IMR-90 (cell line): ENCODE measurements around the gene KCNJ6. TPM values are rescaled to one million over a fixed set of nuclear protein-coding genes. Genes with fewer than 3 reads are reported as not detected.

Source experiments
- ATAC-seq: fragments of 200-7000 bp; cut with Tn5 transposase; 2 replicates; pipeline ENCODE4 v1.9.1; 2020; ENCODE audit warnings: low read depth, mild to moderate bottlenecking, moderate library complexity
- BruUV-seq: library from RNA; stranded (reverse); fragments of 400-500 nt; replicated peaks from 2 replicates; lab custom pipeline; 2021; lab: Mats Ljungman, UMichigan
- CTCF ChIA-PET: fragments of 300-600 bp; formaldehyde crosslinking; extraction: SDS; loops from one replicate; lab custom pipeline; 2021; ENCODE audit warnings: antibody characterized with exemption; lab: Yijun Ruan, JAX
- POLR2A ChIA-PET: fragments of 300-600 bp; sonication (Branson Sonifier 250); formaldehyde crosslinking; loops from one replicate; lab custom pipeline; 2022; ENCODE audit warnings: antibody characterized with exemption; ENCODE audit not compliant: unreplicated experiment; lab: Charles Lee
- DNase-seq: peaks from one replicate; pipeline ENCODE4 v3.0.0; 2013
- H2AFZ ChIP-seq: replicated peaks from 2 replicates; pipeline ENCODE3; 2013; ENCODE audit warnings: low read length, mild to moderate bottlenecking; ENCODE audit not compliant: poor library complexity
- H2AK5ac ChIP-seq: 2 replicates; pipeline ENCODE4 v1.6.1; 2013; ENCODE audit warnings: low read depth, low read length, inconsistent platforms
- H2AK9ac ChIP-seq: replicated peaks from 2 replicates; pipeline ENCODE3; 2013; ENCODE audit warnings: mild to moderate bottlenecking, low read depth, low read length, moderate library complexity; ENCODE audit not compliant: poor library complexity
- H2BK120ac ChIP-seq: 2 replicates; pipeline ENCODE4 v1.6.1; 2013; ENCODE audit warnings: low read depth, low read length, inconsistent platforms
- H2BK15ac ChIP-seq: 3 replicates; pipeline ENCODE4 v1.6.1; 2013; ENCODE audit warnings: low read depth, low read length, inconsistent platforms
- H2BK20ac ChIP-seq: 2 replicates; pipeline ENCODE4 v1.6.1; 2013; ENCODE audit warnings: low read depth, mild to moderate bottlenecking, inconsistent platforms, low read length, moderate library complexity
- H2BK5ac ChIP-seq: 2 replicates; pipeline ENCODE4 v1.6.1; 2013; ENCODE audit warnings: mild to moderate bottlenecking, low read depth, low read length, inconsistent platforms; ENCODE audit not compliant: poor library complexity, severe bottlenecking
- H3K14ac ChIP-seq: replicated peaks from 2 replicates; pipeline ENCODE4 v1.6.1; 2013; ENCODE audit warnings: low read depth, low read length, inconsistent platforms
- H3K18ac ChIP-seq: 2 replicates; pipeline ENCODE4 v1.6.1; 2013; ENCODE audit warnings: low read depth, low read length, control low read depth
- H3K23ac ChIP-seq: 2 replicates; pipeline ENCODE4 v1.6.1; 2013; ENCODE audit warnings: low read depth, low read length, inconsistent platforms
- H3K27ac ChIP-seq: 2 replicates; pipeline ENCODE4 v1.5.1; 2013; ENCODE audit warnings: mild to moderate bottlenecking, control low read depth, low read length; ENCODE audit not compliant: insufficient read depth
- H3K27me3 ChIP-seq: 2 replicates; pipeline ENCODE4 v1.6.1; 2013; ENCODE audit warnings: low read length; ENCODE audit not compliant: control insufficient read depth, insufficient read depth
- H3K36me3 ChIP-seq: 2 replicates; pipeline ENCODE4 v1.6.1; 2013; ENCODE audit warnings: low read length, mixed read lengths; ENCODE audit not compliant: control insufficient read depth, insufficient read depth
- H3K4ac ChIP-seq: 2 replicates; pipeline ENCODE4 v1.6.1; 2013; ENCODE audit warnings: low read depth, low read length, inconsistent platforms
- H3K4me1 ChIP-seq: 2 replicates; pipeline ENCODE4 v1.6.1; 2013; ENCODE audit warnings: low read length, mixed read lengths; ENCODE audit not compliant: control insufficient read depth, insufficient read depth
- H3K4me2 ChIP-seq: 2 replicates; pipeline ENCODE4 v1.6.1; 2013; ENCODE audit warnings: low read depth, mild to moderate bottlenecking, control low read depth, low read length, moderate library complexity
- H3K4me3 ChIP-seq: 2 replicates; pipeline ENCODE4 v1.5.1; 2013; ENCODE audit warnings: low read depth, mild to moderate bottlenecking, control low read depth, low read length, moderate library complexity; ENCODE audit not compliant: insufficient read depth
- H3K56ac ChIP-seq: 2 replicates; pipeline ENCODE4 v1.6.1; 2013; ENCODE audit warnings: low read length, inconsistent platforms; ENCODE audit not compliant: insufficient read depth; ENCODE audit errors: extremely low read depth
- H3K79me1 ChIP-seq, 2 experiments: 2 replicates each; pipeline ENCODE4 v1.6.1; 2013; ENCODE audit warnings: low read length in 2 of 2, inconsistent platforms in 1 of 2, low read depth in 1 of 2
- H3K9ac ChIP-seq: 2 replicates; pipeline ENCODE4 v1.6.1; 2013; ENCODE audit warnings: low read depth, low read length, control low read depth
- H3K9me1 ChIP-seq: 2 replicates; pipeline ENCODE4 v1.6.1; 2013; ENCODE audit warnings: low read length, inconsistent platforms; ENCODE audit not compliant: insufficient read depth
- H3K9me3 ChIP-seq: 2 replicates; pipeline ENCODE4 v1.6.1; 2013; ENCODE audit warnings: low read length; ENCODE audit not compliant: control insufficient read depth, insufficient read depth
- H4K20me1 ChIP-seq: 2 replicates; pipeline ENCODE4 v1.6.1; 2013; ENCODE audit warnings: low read length, inconsistent platforms; ENCODE audit not compliant: insufficient read depth
- H4K5ac ChIP-seq: 2 replicates; pipeline ENCODE4 v1.6.1; 2013; ENCODE audit warnings: mild to moderate bottlenecking, low read depth, low read length, control low read depth
- H4K8ac ChIP-seq, 2 experiments: 2 replicates each; pipeline ENCODE4 v1.6.1; 2013; ENCODE audit warnings: low read depth in 2 of 2, low read length in 2 of 2, control low read depth in 1 of 2, inconsistent platforms in 1 of 2
- H4K91ac ChIP-seq: 2 replicates; pipeline ENCODE4 v1.6.1; 2013; ENCODE audit warnings: low read depth, low read length, inconsistent platforms; ENCODE audit not compliant: insufficient read depth
- CHD1 ChIP-seq: IDR thresholded peaks from 2 replicates; pipeline ENCODE4 v1.6.1; 2012; ENCODE audit warnings: low read depth, low read length, improper control_type of control experiment
- POLR2A ChIP-seq: IDR thresholded peaks from 2 replicates; pipeline ENCODE4 v1.6.1; 2012; ENCODE audit warnings: mild to moderate bottlenecking, low read depth, low read length
- WGBS, 2 experiments: methylation state at CpG; one replicate each; pipeline versions ENCODE4 v1.1.5 to v1.1.7; 2013; ENCODE audit warnings: missing lambda C conversion rate in 2 of 2; ENCODE audit not compliant: insufficient read length in 1 of 2; ENCODE audit errors: extremely low coverage in 2 of 2; 5-methylcytosine and 5-hydroxymethylcytosine counted together
- dilution Hi-C: fragments of 300-500 bp; cut with HindIII; formaldehyde crosslinking; loops from one replicate; pipeline ENCODE4 v1.14.3; 2018; ENCODE audit warnings: low sequenced_read_pairs; ENCODE audit not compliant: unreplicated experiment
- in situ Hi-C: fragments of 300-500 bp; cut with MboI; formaldehyde crosslinking; loops from 3 replicates; pipeline ENCODE4 v1.14.3; 2019; ENCODE audit warnings: low sequenced_read_pairs, inconsistent platforms, mixed read lengths
- intact Hi-C: fragments of 100-400 bp; cut with micrococcal nuclease; formaldehyde crosslinking; loops from 2 replicates; pipeline ENCODE4 v1.10.0; 2022
- polyA plus RNA-seq, 3 experiments: library from polyadenylated mRNA; depleted of rRNA; stranded (reverse); fragments of >200 nt; gene quantifications; 2 replicates each; pipeline ENCODE4 v1.2.3, GENCODE V29; 2012; ENCODE audit warnings: low replicate concordance in 1 of 3
- total RNA-seq: library from RNA; depleted of rRNA; stranded (reverse); fragments of >200 nt; gene quantifications from 2 replicates; pipeline ENCODE4 v1.2.3, GENCODE V29; 2012

KCNJ6 gene
- total and polyA plus RNA-seq, 2 of the 4 experiments (the other 2 are of a cell fraction), result under 0.01 to 0.02 TPM

- ATAC-seq, result no peak
- H2BK15ac ChIP-seq, result peak overlapping the region; percentile 92; the same call in 1 of the 3 replicates
- peak overlapping the region; percentile 93 for H3K14ac ChIP-seq
- no peak overlapping the region for H3K9ac ChIP-seq
- peak overlapping the region; percentile 73 for H2AK9ac ChIP-seq
- ChIA-PET POLR2A (no interaction called here), CTCF (no interaction called here)
- dilution Hi-C loops, result no loop called here
- no peak for DNase-seq
- 83% methylated on average over 6 of the region's 14 CpGs; no CpG with 5 or more reads in 1 of the 2 experiments for WGBS, 2 experiments
- in situ Hi-C loops, result no loop called here
- peak overlapping the region in 1 of 2 experiments; percentile 79; a peak in 2 of 4 replicates for H4K8ac ChIP-seq
- no peaks in the 10 kb centered on the region for H3K36me3 ChIP-seq
- no peaks in the 10 kb centered on the region for H3K79me1 ChIP-seq
- H2BK20ac ChIP-seq, result peak overlapping the region; percentile 89
- H2AK5ac ChIP-seq, result peak overlapping the region; percentile 75
- peak overlapping the region; percentile 89 for H2BK120ac ChIP-seq
- no peak overlapping the region; the same call in 1 of the 2 replicates for H4K5ac ChIP-seq
- H3K4ac ChIP-seq, result peak overlapping the region; percentile 55
- no peaks in the 10 kb centered on the region for H3K27me3 ChIP-seq
- BruUV-seq, result no TSS peak
- H4K20me1 ChIP-seq, result no peaks in the 10 kb centered on the region
- H3K18ac ChIP-seq, result peak overlapping the region; percentile 72; the same call in 1 of the 2 replicates
- H3K27ac ChIP-seq, result no peak overlapping the region
- TF ChIP-seq CHD1 (no peak), POLR2A (no peak)
- intact Hi-C loops, result no loop called here
- peak overlapping the region; percentile 24 for H4K91ac ChIP-seq
- peak overlapping the region; percentile 85 for H2AFZ ChIP-seq
- H3K23ac ChIP-seq, result peak overlapping the region; percentile 76; the same call in 1 of the 2 replicates
- H3K4me3 ChIP-seq, result no peak overlapping the region
- H3K4me2 ChIP-seq, result no peak overlapping the region
- H3K9me3 ChIP-seq, result no peaks in the 10 kb centered on the region
- H3K56ac ChIP-seq, result no peak overlapping the region
- H3K4me1 ChIP-seq, result peaks cover 12% of the 10 kb centered on the region
- peaks cover 12% of the 10 kb centered on the region; the same call in 1 of the 2 replicates for H3K9me1 ChIP-seq
- peak overlapping the region; percentile 10 for H2BK5ac ChIP-seq
Measured at GRCh38 chr21:37842163-37842919, 73.9 kb downstream of the KCNJ6 start.
